DMS53 treated with DMSO at 0.1 percent for 48 hours (cell line): Measurements from ENCODE around the gene GRM8.

Experiments
- DNase-seq: peaks from one replicate; lab custom pipeline; 2025; ENCODE audit not compliant: unreplicated experiment; lab: John Stamatoyannopoulos, UW

GRM8 gene

DNA sequence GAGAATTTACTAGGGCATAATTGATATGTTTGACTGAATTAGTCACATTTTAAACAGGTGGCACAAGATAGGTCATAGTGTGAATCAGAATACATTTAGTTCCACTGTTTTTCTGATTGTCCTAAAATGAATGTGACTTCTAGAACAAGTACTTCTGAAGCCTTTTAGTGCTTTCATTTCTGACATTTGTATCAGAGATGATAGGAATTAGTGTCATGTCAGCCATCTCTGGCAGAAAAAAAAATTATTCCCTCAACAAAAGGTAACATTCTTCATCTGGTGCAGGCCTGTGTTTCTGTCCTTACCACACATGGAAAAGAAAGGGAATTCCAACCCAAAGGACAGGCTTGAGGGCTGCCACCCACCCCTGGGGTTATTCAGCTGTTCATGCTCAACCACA, 21.3 kb downstream of the GRM8 start:
- DNase-seq, result no peak

DNA sequence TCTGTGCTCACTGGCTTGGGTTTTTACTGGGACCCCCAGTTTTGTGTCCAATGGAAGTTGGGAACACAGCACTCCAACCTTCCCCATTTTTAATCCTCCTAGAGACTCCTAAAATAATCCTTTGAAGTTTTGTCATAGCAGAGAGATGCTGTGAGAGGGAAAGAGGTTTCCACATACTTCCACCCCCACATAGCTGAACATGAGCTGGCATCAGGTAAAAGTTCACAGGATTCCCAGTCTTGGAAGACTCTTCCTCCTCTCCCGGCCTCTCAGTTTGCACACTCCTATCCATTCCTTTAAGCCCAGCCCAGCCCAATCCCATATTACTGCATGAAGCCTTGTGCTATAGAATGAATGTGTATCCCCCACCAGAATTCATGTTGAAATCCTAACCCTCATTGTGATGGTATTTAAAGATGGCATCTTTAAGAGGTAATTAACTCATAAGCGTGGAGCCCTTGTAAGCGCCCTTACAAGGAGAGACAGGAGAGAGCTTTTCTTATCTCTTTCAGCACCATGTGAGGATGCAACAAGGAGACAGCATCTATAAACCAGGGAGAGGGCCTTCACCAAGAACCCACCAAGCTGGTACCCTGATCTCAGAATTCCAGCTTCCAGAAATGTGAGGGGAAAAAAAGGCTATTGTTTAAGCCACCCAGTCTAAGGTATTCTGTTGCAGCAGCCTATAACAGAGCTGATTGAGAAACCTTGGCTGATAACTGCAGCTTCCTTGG, 22.4 kb downstream of the GRM8 start:
- DNase-seq, result no peak

DNA sequence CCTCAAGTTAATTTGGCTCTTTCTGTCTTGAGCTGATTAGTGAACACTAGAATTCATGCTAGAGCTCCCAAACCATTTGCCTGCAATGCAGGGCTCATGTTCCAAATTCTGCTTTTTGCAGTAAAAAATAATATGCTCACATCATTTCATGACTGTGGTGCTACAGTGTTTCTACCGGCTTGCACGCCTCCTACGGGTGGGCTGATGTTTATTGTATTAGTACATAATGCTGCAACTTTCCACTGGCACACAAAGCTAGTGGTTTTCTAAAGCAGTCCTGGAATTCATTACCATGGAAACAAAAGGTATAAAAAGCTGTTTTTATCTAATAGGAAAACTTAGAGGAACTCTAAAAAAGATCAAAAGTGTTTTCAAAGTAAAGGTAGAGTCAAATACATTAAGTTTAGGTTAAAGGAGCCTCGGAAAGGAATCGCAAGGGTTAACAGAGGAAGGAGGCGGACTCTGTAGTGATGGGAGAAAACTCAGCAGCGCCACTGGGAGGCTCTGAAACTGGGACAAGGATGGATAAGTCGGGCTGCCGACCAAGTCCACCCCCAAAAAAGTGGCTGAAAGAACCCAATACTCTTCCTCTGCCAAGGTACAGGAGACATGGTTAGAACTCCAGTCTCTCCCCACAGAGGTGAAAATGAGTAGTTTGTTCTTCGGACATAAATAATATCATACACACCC, 25.9 kb downstream of the GRM8 start:
- no peak for DNase-seq

DNA sequence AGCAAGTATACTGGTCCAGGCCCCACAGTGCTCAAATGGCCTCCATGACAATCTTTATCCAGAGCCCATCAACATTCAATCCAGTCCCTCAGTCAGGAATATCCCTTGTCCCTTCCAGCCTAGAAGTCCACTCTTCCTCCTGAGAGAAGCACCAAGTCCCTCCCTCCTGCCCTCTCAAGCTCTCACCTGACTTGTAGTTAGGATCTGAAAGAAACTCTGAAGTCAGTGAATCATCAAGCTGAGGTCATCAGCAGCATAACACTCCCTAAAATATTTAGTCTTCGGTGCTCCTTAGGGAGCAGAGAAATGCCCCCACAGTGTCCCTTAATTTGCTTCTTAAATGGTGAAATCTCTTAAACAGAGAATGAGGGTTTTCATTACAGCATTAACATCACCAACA, 31.0 kb downstream of the GRM8 start:
- no peak for DNase-seq

DNA sequence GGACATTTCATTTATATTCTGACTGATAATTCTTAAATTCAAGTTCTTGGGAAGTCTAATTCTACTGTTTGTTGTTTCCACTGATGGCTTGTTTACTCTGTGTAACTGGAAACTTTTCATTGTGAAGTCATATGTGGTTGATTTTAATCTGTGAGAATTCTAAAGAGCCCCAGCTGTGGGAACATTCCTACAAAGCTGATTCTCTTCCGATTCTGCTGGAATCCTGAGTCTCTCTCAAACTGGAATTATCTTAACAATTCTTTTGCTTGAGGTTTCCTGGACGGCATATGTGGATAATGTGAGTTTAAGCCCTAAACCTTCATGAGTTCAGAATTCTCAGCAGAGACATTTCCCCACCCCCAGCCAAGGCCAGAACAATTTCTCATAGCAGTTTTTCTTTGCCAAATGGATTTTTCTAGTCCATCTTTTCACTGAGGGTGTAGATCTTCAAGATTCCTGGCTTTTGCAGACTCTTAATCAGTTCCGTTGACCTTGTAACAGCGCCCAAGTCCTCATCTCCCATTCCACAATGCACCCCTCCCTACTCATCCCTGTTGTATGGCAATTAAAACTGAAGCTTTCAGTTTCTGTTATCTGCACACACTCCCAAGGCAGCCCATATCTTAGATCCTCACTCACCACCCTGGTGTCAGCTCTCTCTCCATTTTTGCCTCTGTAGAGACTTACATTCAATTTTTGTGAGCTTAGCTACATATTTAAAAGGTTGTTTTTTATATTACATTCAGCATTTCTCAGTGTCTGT, 37.6 kb downstream of the GRM8 start:
- DNase-seq, result peak; percentile 10

DNA sequence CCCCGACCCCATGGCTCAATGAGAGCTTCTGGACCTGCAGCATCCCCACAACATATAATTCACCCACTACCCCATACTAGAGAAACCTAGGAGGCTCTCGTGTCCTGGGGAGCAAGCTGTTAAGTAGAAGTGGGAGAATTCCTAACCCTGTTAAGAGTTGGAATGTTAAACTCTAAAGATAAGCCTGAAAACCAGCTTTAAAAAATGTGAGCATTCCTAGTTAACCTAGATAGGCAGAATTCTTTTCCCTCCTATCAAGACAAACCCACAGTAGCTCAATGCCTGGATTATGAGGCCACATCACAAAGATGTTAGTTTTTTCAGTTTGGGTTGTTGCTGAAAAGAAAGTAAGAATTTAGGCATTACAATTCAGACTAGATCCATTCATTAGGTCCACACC, 42.9 kb downstream of the GRM8 start:
- no peak for DNase-seq

DNA sequence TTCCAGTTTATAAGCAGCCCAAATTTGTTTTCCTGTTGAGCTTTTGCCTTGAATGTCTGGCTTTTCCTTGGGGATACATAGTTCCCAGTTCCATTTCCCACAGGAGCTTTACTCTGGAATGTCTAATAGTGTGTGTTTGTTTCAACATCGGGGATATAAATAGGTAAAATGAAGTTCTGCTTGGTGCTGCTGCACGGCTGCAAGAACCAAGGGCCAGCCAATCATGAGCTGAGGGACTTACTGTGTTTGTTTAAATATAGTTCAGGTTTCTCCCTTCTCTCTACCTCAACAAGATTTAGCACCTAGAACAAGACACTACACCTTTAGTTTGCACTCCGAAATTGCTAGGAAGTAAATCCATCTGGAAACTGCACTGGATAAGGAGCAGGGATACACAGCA, 43.9 kb downstream of the GRM8 start:
- no peak for DNase-seq

DNA sequence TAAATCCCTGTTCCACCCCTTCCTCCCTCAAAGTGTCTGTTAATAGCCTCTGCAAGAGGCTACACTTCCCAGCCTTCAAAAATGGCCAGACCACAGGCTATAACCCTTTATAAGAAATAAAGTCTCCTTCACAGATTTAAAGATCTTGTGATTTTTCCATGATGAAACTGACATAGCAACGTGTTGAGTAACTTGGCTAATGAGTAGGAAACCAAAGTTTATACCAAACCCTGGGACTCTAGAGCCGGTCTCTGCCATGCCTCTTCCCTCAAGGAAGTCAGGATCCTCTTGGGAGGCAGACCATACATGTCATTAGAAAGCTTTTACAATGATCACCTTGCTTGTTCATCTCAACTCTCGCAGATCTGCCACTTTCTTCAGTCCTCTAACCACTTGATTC, 44.4 kb downstream of the GRM8 start:
- no peak for DNase-seq

DNA sequence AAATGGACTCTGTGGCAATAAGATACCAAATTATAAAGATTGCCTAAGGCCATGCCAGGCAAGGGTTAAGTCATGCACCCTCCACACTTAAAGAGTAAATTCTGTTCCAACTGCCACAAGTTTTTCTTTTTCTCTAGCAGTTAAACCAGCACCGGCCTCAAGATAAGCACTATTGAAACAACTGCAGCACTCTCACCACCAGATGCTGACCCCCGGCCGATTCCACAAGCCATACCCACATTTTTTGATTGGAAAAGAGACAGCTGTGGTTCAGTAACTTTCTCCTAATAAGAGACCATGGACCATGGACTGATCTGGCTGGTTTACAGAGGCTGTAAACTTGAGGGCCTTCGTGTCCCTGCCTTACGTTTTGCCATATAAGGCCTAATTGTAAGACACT, 44.9 kb downstream of the GRM8 start:
- DNase-seq, result no peak

DNA sequence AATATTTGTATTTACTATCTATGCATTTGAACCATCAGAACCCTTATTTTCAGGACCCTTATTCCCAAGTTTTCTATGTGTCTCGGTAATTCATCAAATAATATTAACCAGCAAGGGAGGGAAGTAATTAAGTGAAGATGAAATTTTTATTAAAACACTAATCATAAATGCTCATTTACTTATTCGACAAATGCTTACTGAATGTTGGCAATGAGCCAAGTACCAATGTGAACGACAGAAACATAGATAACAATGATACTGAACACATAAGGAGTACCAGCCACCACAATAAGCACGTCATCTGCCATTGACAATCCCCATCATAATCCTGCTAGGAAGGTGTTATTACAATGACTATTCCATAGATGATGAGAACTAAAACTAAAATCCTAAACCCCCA, 45.5 kb downstream of the GRM8 start:
- no peak for DNase-seq

DNA sequence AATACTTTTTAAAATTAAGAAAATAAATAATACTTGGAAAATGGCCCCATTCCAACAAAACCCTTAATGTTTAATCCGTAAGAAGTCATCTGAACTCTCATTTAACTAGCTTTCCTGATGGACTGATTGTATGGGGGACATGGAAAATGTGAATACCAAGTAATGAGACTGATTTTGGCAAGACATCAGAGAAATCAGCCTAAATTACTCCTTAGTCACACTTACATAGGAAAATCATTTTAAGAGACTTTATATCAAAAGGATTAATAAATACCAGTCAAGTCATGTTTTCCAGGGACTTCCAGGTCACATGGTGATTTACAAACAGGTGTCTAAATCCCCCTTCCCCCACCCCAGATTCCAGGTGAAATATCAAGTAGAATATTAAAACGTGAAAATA, 58.2 kb downstream of the GRM8 start:
- DNase-seq, result no peak

DNA sequence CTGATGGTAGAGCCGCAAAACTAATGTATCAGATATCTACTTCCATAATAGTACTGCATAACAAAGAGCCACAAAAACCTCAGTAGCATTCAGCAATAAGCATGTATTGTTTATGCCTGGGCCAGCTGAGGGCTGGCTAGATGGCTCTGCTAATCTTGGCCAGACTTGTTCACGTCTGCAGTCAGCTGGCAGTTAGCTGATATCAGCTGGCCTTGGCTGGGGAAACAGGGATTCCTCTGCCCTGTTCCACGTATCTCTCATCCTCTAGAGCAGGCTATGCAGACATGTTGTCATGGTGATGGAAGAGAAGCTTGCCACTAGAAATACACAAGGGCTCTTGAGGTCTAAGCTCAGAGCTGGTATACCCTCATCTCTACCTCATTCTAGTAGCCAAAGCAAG, 62.9 kb downstream of the GRM8 start:
- peak; percentile 99 for DNase-seq

DNA sequence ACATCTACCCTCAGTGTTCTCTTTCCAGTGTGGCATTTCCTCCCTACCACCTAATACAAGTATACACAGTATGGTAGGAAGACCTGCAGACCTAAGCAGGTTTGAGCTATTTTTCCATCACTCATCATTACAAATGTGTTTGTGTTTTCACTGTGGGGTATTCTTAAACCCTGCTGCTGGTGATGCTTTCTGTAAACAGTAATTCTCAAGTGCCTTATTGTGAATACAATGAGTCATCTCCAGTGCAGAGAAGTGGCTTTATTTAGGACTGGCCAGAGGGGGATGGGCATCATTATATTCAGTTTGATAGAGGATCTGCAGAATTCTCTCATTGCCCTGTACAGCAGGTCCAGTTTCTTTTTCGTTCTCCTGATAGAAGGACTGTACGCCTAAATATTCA, 63.7 kb downstream of the GRM8 start:
- DNase-seq, result peak; percentile 100

DNA sequence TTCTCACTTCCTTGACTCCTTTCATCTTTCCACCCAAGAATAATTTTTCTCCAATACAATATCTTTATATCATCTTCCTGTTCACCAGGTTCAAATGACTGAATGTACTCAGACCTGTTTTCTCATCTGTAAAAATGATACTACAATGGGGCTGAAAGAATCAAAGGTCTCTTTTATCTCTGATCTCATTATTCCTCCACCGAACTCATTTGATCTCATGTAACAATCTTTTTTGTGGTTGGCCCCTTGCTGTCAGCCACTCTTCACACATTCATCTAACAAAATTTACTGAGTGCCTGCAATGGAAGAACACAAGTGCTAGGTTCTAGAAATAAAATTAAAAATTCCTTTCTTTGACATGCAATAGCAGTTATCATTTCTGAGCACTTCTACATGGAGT, 65.0 kb downstream of the GRM8 start:
- DNase-seq, result no peak

DNA sequence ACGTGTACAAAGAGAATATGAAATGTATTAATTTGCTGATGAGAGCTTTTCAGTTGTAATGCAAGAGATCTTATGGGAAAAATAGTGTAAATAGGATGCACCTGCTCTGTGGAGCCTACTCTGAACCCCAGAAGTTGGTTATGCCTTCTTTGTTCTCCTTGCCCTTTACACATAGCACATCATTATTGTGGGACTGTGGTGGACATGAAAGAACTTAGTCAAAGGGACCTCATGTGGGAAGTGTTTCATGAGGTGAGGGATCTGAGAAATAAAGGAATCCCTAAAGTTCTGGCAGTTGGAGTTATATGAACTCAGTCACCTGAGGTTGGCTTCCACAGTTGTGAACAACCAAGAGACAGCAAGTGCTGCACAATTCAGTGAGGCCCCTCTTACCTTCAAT, 66.1 kb downstream of the GRM8 start:
- no peak for DNase-seq

DNA sequence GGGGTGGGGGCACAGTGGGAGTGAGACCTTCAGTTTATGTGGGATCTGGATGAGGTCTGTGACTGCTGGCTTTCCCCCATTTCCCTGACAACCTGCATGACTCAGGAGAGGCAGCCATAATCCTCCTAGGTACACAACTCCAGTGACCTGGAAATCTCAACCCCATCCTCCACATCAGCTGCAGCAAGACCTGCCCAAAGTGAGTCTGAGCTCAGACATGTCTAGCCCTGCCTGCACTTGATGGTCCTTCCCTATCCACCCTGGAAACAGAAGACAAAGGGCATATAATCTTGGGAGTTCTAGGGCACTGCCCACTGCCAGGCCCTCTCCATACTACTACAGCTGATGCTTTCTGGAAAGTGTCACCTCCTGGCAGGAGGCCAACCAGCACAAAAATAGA, 75.6 kb downstream of the GRM8 start:
- no peak for DNase-seq

DNA sequence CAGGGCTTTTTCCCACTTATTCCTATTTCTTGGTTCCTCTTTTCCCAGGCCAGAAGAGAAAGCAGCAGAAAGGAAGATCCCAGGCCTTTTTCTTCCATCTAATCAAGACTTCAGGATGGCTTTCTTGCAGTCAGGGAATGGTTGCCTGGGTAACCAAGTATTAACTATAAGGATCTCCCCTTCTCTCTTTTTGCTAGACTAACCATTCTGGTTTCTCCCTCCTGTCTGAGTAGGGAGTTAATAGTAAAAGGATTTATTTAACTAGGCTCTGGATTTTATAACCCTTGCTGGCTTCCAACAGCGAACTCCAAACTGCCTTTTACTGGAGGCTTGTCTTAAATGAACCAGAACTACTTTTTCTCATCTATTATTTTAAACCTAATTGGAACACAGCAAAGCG, 90.4 kb downstream of the GRM8 start:
- no peak for DNase-seq

DNA sequence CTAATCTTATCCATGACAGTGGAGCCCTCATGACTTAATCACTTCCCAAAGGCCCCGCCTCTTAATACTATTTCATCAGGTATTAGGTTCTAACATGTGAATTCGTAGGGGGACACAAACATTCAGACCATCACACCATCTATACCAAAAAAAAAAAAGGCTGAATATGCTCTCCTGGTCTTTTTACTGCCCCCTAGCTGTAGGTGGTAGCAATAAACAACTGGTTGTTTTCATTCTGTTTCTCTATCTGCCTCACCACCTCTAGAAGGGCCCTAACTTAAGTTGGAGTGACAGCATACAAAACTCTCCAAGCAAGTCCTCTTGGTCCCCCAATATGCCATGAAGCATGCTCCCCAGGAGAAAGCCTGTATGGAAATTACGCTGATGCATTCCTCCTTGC, 94.1 kb downstream of the GRM8 start:
- DNase-seq, result peak; percentile 53

DNA sequence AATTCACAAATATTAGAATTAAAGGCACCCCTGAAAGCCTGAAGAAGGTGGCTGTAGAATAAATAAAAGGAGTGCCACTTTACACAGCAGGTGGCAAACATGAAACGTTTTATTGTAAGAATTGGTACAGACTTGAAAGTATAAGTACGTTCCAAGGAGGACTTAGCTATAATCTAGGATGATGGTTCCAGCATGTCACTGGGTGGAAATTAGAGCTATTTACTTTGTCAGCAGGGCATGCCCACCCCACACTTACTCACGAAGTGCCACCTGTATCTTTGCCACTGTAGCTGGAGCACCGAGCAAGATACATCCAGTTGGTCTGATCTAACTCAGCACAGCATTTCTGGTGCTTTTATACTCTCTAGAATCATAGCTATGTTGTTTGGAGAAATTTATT, 97.8 kb downstream of the GRM8 start:
- no peak for DNase-seq

DNA sequence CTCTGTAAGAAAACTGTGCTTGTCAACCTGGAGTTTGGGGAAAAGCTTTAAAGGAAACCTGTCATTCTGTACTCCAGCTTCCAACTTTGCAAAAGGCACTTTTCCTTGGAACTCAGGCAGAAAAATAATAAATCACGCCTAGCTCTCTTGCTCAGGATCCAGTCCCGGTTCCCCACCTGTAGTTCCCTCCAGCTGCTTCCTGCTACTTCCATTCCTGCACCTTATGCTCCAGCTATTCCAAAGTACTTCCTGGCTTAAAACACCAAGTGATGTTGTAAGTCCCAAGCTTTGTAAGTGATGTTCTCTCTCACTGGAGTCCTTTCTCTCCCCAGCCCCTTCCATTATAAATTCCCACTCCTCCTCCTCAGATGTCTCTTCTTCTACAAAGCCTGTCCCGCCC, 98.6 kb downstream of the GRM8 start:
- DNase-seq, result no peak

DNA sequence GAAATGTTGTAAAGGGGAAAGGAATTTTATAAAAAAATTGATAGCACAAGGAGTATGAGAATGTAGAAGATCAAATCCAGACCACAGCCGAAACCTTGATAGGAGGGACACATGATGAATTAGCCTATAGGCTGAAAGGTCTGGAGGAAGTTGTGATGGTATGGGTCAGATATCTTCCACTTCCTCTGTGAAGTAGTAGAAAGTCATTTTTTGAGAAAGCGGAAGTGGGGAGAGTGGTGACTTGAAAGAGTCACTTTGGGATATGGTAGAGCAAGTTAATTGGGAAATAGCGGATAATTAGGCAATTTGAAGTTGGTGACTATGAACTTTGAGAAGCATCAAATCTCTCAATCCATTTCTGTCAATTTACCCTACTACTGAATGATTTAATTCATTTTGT, 99.4 kb downstream of the GRM8 start:
- no peak for DNase-seq

DNA sequence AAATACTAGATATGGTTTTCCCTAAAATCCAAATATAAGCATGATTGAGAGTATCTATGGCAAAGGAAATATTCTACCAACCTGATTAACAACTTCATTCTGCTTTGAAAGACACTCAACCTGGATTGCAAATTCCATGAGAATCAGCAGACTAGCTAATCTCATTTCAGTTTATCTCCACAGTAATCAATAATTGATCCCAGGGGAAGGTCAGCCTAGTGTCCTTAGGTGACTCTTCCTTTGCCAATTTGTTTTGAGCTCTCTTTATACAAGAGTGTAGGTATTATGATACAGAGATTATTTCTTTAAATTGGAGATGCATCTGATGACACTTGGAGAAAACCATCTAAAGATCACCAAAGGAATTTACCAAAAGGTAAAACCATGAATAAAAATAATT, 100.3 kb downstream of the GRM8 start:
- DNase-seq, result no peak
